Activated CD8-positive, alpha-beta T cell treated with anti-CD3 and anti-CD28 coated beads for 36 hours (primary cell): ENCODE measurements around the gene ATP7A. TPM values are rescaled to one million over a fixed set of nuclear protein-coding genes. Genes with fewer than 3 reads are reported as not detected.

Experiments
- ATAC-seq: fragments of 200-7000 bp; cut with Tn5 transposase; one replicate; pipeline ENCODE4 v1.10.0; 2021; ENCODE audit warnings: mild to moderate bottlenecking, moderate library complexity
- CTCF ChIA-PET: fragments of 350-600 bp; sonication (Branson Sonifier 250); formaldehyde crosslinking; loops from one replicate; lab custom pipeline; 2021; ENCODE audit warnings: antibody characterized with exemption; lab: Charles Lee
- POLR2A ChIA-PET: fragments of 350-600 bp; sonication (Branson Sonifier 250); formaldehyde crosslinking; loops from one replicate; lab custom pipeline; 2021; ENCODE audit warnings: antibody characterized with exemption; lab: Charles Lee
- DNase-seq: peaks from one replicate; pipeline ENCODE4 v3.0.0-alpha.2; 2020
- H3K27ac Mint-ChIP-seq: one replicate; pipeline ENCODE4 v1.8.0; 2021; ENCODE audit warnings: mild to moderate bottlenecking, mixed read lengths
- H3K27me3 Mint-ChIP-seq: one replicate; pipeline ENCODE4 v1.8.0; 2021; ENCODE audit warnings: mixed read lengths
- H3K36me3 Mint-ChIP-seq: one replicate; pipeline ENCODE4 v1.8.0; 2021; ENCODE audit warnings: low read depth, mixed read lengths
- H3K4me1 Mint-ChIP-seq: one replicate; pipeline ENCODE4 v1.8.0; 2021; ENCODE audit warnings: low read depth, mixed read lengths
- H3K4me3 Mint-ChIP-seq: one replicate; pipeline ENCODE4 v1.8.0; 2021; ENCODE audit warnings: mild to moderate bottlenecking, moderate library complexity, mixed read lengths
- H3K9me3 Mint-ChIP-seq: one replicate; pipeline ENCODE4 v1.8.0; 2021; ENCODE audit warnings: mixed read lengths
- CTCF ChIP-seq: fragments of 200-600 bp; IDR thresholded peaks from one replicate; pipeline ENCODE4 v1.8.0; 2022; ENCODE audit warnings: antibody characterized with exemption, mild to moderate bottlenecking
- intact Hi-C: fragments of 100-400 bp; cut with micrococcal nuclease; formaldehyde crosslinking; loops from one replicate; pipeline ENCODE4 v1.10.0; 2022
- total RNA-seq, 2 experiments: library from RNA; stranded (reverse); gene quantifications; one replicate each; pipeline ENCODE4 v1.2.3, GENCODE V29; 2021

The ATP7A gene
- total RNA-seq, 2 experiments from 2014 or later = 7.4 to 8.7 TPM

- peaks cover 14% of the 10 kb centered on the region for H3K36me3 Mint-ChIP-seq
- CTCF ChIA-PET = interaction anchor here (1.2 to 1.9 kb wide), 2 partner anchors 129 to 447 kb away, joined by 3 to 7 read pairs; no protein-coding TSS in a partner anchor
- intact Hi-C loops = loop anchor here (10.0 kb wide), 1 partner anchor 110 kb away; the partner anchor contains the start of gene ATRX
Measured at GRCh38 chrX:77894921-77895886, 15.3 kb upstream of the ATP7A start, which contains the start of gene MAGT1. Gene MAGT1 (minus strand): TSS chrX:77895435. CDS start chrX:77895410, 25 bp downstream.

GRCh38 chrX:77899081-77899828 lies 11.2 kb upstream of the ATP7A start, which contains the start of gene COX7B:
Gene COX7B (plus strand): TSS chrX:77899468. CDS start chrX:77899554, 86 bp downstream.
- Mint-ChIP-seq H3K27me3 (no peaks in the 10 kb centered on the region), H3K27ac (peak within 1 kb of the TSS; percentile 97), H3K4me1 (peaks cover 18% of the 10 kb centered on the region), H3K4me3 (peak within 1 kb of the TSS; percentile 94), H3K9me3 (no peaks in the 10 kb centered on the region), H3K36me3 (peaks cover 33% of the 10 kb centered on the region)
- peak; percentile 74 for ATAC-seq
- TF ChIP-seq CTCF = peak; percentile 38
- DNase-seq = peak; percentile 73
- ChIA-PET POLR2A (interaction anchor here (0.8 to 3.8 kb wide), 5 partner anchors 10 to 451 kb away, joined by 3 to 21 read pairs (median 4); partner anchors contain the start of genes ATP7A and PGK1), CTCF (interaction anchor here (0.7 to 3.9 kb wide), 9 partner anchors 10 to 303 kb away, joined by 3 to 16 read pairs (median 3); partner anchors contain the start of gene ATP7A)
- intact Hi-C loops = loop anchor here (10.0 kb wide), 1 partner anchor 114 kb away; the partner anchor contains the start of gene ATRX

More at GRCh38 chrX:77894921-77895886, 15.3 kb upstream of the ATP7A start, which contains the start of gene MAGT1:
- POLR2A ChIA-PET = interaction anchor here (0.6 kb wide), 1 partner anchor 9 kb away, joined by 3 read pairs; no protein-coding TSS in a partner anchor
- H3K9me3 Mint-ChIP-seq = no peaks in the 10 kb centered on the region
- no peaks in the 10 kb centered on the region for H3K27me3 Mint-ChIP-seq
- H3K4me3 Mint-ChIP-seq = peak within 1 kb of the TSS; percentile 98
- DNase-seq = peak; percentile 93
- peak; percentile 89 for ATAC-seq
- H3K4me1 Mint-ChIP-seq = peaks cover 26% of the 10 kb centered on the region
- peak within 1 kb of the TSS; percentile 100 for H3K27ac Mint-ChIP-seq
- no peak for TF ChIP-seq CTCF

GRCh38 chrX:77900688-77901087 lies 9.8 kb upstream of the ATP7A start:
- DNase-seq (no peak), ATAC-seq (no peak)
- H3K9me3 Mint-ChIP-seq = no peaks in the 10 kb centered on the region
- peaks cover 37% of the 10 kb centered on the region for H3K36me3 Mint-ChIP-seq
- CTCF ChIA-PET = interaction anchor here (1.7 to 3.9 kb wide), 2 partner anchors 10 to 124 kb away, joined by 8 to 16 read pairs; partner anchors contain the start of gene ATP7A
- no peaks in the 10 kb centered on the region for H3K27me3 Mint-ChIP-seq
- peak overlapping the region; percentile 97 for H3K27ac Mint-ChIP-seq
- POLR2A ChIA-PET = interaction anchor here (3.8 kb wide), 1 partner anchor 9 kb away, joined by 21 read pairs; the partner anchor contains the start of gene ATP7A
- intact Hi-C loops = loop anchor here (1.0 kb wide), 1 partner anchor 10 kb away; the partner anchor contains the start of gene ATP7A
- peaks cover 17% of the 10 kb centered on the region for H3K4me1 Mint-ChIP-seq
- TF ChIP-seq CTCF = no peak
- peak overlapping the region; percentile 94 for H3K4me3 Mint-ChIP-seq

- intact Hi-C loops = no loop called here
- H3K4me3 Mint-ChIP-seq = peak overlapping the region; percentile 94
- no peaks in the 10 kb centered on the region for H3K27me3 Mint-ChIP-seq
- peak overlapping the region; percentile 65 for H3K27ac Mint-ChIP-seq
- peaks cover 17% of the 10 kb centered on the region for H3K4me1 Mint-ChIP-seq
- DNase-seq = no peak
- no peaks in the 10 kb centered on the region for H3K9me3 Mint-ChIP-seq
- CTCF ChIA-PET = interaction anchor here (1.5 kb wide), 1 partner anchor 123 kb away, joined by 5 read pairs; no protein-coding TSS in a partner anchor
- ATAC-seq = no peak
- POLR2A ChIA-PET = interaction anchor here (3.8 kb wide), 1 partner anchor 8 kb away, joined by 21 read pairs; the partner anchor contains the start of gene ATP7A
- TF ChIP-seq CTCF = no peak
- H3K36me3 Mint-ChIP-seq = peaks cover 36% of the 10 kb centered on the region
Measured at GRCh38 chrX:77901506-77901905, 9.0 kb upstream of the ATP7A start.
